Measurements from ENCODE around the gene AP4E1.
"Not testable (repeated sequence)": the region's sequence is repeated elsewhere in the genome, so short reads cannot be mapped to it uniquely, and the experiment has no call there.

The AP4E1 gene

GRCh38 chr15:50908209-50909009 is at the start of gene AP4E1:
AP4E1 (plus strand) TSS chr15:50908683; CDS start chr15:50908779, 96 bp downstream.
- FAIRE-seq, result no peak

GRCh38 chr15:50860824-50861223 is 47.7 kb upstream of the AP4E1 start:
- no peak for FAIRE-seq

GRCh38 chr15:50862553-50862952 is 45.9 kb upstream of the AP4E1 start:
- no peak for FAIRE-seq

DNA sequence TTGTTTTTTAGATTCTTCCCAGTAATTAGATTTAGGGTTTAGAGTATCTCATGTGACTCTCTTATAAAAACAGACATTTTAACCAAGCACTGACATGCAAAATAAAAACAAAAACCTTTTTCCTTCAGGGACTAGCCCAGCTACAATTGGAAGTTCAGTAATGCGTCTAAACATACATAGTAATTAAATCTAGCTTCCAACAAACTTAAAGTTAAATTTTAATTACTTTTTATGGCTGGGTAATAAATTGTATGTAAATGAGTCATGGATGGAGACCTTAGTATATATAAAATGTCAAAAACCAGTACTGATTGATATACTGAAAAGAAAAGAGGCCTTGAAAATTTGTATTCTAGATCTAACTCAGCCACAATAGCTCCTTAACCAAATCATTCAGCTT is 43.6 kb upstream of the AP4E1 start:
- no peak for FAIRE-seq

- no peak for FAIRE-seq
These were observed 42.7 kb upstream of the AP4E1 start for GRCh38 chr15:50865515-50866353.

DNA sequence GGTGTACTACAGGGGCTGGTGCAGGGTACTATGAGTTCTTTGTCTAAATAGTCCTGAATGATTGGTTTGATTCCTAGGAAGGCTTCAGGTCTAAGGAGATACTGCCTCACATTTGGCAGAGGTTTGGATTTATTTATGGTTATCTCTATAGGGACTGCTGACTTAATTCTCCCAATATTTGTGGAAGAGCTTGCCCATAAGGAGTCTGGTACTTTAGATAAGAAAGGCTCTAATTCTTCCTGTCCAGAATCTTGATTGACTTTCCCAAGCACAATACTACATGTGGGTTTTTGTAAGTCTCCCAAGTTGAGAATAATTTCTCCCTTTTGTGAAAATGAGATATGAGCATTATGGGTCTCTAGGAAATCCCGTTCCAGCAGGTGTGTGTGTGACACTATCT is 36.7 kb upstream of the AP4E1 start:
- FAIRE-seq, result no peak

GRCh38 chr15:50872832-50873426 is 35.6 kb upstream of the AP4E1 start:
- FAIRE-seq, result no peak

DNA sequence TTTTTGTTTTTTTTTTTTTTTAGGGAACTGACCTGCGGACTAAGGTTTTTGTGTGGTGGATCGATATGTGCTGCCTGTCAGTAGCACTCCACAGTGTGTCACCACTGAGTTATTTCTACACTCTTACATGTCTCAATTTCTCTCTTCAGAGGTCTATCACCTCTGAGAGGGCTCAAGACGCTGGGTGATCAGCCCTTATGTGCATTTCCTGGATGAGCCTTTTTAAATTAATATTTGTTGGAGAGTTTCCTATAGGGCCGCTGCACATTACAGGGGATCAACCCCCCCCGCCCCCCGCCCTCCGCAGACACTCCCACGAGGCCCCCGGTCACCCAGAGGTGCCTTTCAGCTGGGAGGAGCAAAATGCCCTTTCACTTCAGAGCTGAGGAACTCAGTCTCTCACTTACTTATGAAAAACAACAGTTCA is 34.5 kb upstream of the AP4E1 start:
- no peak for FAIRE-seq

DNA sequence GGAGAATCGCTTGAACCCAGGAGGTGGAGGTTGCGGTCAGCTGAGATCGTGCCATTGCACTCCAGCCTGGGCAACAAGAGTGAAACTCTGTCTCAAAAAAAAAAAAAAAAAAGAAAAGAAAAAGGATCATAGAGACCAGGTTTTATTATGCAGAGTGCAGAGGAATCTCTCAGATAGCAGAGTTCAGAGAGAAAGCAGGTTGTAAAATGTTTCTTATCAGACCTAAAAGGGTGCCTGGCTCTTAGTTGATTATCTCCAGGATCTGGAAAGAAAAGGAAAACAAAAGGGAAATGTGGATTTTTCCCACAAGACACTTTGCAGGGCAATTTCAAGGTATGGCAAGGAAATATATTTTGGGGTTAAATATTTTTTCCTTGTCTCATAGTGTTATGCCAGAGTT is 33.2 kb upstream of the AP4E1 start:
- not testable (repeated sequence) for FAIRE-seq

DNA sequence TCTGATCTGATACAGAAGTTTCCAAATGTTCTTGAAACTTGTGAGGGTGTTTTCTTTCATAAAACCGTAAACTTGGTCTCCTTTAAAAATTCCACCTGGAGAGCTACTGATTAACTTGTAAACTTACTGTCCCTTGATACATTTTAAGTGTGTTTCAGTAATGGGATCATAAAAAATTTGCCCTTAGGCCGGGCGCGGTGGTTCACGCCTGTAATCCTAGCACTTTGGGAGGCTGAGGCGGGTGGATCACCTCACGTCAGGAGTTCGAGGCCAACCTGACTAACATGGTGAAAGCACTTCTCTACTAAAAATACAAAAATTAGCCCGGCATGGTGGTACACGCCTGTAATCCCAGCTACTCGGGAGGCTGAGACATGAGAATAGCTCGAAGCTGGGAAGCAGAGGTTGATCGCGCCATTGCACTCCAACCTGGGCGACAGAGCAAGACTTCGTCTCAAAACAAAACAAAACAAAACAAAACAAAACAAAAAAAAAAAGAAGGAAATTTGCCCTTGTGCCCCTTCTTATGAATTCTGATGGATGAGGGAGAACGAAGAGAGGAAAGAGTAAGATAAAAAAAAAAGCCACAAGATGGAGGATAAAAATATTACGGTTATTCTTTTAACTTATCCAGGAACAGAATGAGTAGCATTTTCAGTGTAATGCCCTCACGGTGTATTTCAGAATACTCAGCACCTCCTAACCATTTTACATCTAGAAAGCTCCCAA is 32.1 kb upstream of the AP4E1 start:
- FAIRE-seq, result no peak

DNA sequence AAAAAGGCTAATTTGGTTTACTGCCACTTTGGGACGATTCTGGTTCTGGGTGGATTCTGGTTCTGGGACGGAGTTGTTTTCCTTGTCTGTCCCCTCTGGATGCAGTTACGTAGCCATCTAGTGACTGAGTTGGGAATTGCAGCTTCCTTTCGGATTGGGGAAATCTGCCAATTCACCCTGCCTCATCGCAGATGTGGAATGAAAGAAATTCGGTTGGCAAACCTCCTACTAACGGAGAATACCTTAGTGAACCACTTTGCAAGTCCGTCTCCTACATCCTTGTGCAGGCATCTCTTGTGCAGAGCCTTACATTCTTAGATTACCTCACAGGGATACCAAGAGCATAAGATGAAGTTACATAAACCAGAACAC is 31.5 kb upstream of the AP4E1 start:
- peak; percentile 55 for FAIRE-seq

DNA sequence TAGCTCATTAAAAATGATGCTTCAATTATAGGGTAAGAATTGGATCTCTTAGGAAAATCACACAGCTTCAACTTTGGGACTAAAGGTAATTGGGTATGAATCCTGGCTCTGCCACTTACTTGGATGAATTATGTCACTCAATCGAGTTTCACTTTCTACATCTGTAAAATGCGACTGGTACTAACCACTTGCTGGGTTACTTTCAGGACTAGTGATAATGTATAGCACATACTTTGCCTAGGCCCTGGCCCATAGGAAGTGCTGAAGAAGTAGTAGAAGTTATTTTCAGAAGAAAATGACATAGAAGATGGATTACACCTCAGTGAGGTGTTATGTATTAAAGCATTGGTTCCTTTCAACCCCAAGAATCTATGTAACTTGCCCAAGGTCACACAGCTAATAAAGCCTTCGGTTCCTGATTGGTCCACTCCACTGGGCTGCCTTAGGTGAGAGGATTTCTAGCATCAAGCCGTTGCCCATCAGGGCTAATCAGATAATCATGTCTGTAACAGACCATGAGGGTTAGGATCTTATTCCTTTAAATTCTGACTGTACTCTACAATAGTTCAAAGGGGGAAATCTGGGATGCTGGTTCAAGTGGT is 29.4 kb upstream of the AP4E1 start:
- FAIRE-seq, result no peak

GRCh38 chr15:50880206-50880605 is 28.3 kb upstream of the AP4E1 start:
- no peak for FAIRE-seq

GRCh38 chr15:50880651-50881114 is 27.8 kb upstream of the AP4E1 start:
- no peak for FAIRE-seq

DNA sequence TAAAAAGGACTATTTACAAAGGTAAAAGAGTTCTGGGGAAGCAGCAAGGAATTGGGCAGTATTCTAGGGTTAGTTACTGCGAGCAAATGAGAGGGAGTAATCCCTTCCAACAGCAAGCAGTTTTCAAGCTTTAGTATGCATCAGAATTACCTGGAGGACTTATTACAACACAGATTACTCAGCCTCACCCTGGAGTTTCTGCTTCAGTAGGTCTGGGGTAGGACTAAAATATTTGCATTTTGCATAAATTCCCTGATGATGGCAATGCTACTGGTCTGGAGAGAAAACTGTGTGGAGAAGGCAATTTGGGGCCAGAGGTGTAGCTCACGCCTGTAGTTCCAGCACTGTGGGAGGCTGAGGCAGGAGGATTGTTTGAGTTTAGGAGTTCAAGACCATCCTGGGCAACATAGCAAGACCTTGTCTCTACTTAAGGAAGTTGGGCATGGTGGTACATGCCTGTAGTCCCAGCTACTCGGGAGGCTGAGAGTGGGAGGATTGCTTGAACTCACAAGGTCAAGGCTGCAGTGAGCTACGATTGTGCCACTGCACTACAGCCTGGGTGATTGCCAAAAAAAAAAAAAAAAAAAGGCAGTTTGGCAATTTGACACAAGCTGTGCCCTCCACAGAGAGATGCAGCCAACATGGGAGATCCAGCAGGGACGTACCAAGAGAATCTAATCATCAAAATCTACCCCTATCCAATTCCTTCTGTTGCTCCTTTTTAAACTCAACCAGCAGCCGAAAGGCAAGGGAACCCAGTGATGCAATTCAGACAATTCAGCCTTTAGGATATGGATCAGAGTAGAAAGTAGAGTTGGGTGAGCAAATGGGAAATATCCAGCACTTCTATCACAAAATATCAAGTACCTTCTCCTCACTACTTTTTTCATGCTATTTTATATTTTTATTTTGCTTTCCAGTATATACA is 27.1 kb upstream of the AP4E1 start:
- no peak for FAIRE-seq

DNA sequence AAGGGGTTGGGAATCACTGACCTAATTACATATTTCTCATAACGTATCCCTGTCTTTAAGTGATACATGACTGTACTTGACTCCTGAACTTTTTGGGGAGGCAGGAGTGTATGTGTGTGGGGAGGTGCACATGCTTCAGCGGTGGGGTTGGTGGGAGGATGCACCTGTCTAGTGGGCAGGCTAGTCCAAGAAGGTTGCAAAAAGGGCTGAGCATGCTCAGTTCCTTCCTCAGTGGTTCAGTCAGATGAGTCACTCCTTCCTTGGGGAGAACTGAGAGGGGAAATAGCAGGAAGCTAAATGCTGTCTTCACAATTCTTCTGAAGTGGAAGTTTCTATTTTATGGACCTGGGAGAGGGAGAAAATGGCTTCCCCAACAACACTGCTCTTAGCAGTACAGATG is 24.6 kb upstream of the AP4E1 start:
- no peak for FAIRE-seq

- FAIRE-seq, result no peak
These were observed 23.9 kb upstream of the AP4E1 start for GRCh38 chr15:50884540-50884939.

DNA sequence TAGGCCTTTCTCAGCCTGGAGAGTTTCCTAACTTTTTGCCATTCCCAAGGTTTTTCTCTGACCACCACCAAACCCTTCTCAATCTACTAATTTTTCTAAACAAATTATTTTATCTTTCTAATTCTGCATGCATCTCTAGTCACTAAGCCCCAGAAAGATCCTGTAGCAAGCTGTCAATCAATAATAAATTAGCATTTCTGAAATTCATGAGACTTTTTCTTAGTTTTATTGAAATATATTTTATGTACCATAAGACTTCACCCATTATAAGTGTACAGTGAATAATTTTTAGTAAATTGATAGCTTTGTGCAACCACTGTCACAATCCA is 22.4 kb upstream of the AP4E1 start:
- no peak for FAIRE-seq

- FAIRE-seq, result no peak
These were observed 21.7 kb upstream of the AP4E1 start for GRCh38 chr15:50886611-50887345.

- FAIRE-seq, result no peak
These were observed 20.4 kb upstream of the AP4E1 start for GRCh38 chr15:50888054-50888453.

GRCh38 chr15:50889589-50889988 is 18.9 kb upstream of the AP4E1 start:
- no peak for FAIRE-seq

All from islet of Langerhans (tissue), 1 donor.